22Rv1 (cell line): Measurements from ENCODE around the gene SBF2.

ENCODE experiments used
- ZFX ChIP-seq: fragments of 450-650 bp; IDR thresholded peaks from 2 replicates; pipeline ENCODE4 v1.6.1; 2017; ENCODE audit warnings: antibody characterized with exemption, borderline replicate concordance
- TF ChIP-seq, protein P1 (sequence below): fragments of 450-650 bp; IDR thresholded peaks from 2 replicates; pipeline ENCODE4 v1.5.1; 2017; ENCODE audit warnings: mild to moderate bottlenecking

GRCh38 chr11:9834291-9834690, 459.7 kb downstream of the SBF2 start:
- TF ChIP-seq, protein P1, sequence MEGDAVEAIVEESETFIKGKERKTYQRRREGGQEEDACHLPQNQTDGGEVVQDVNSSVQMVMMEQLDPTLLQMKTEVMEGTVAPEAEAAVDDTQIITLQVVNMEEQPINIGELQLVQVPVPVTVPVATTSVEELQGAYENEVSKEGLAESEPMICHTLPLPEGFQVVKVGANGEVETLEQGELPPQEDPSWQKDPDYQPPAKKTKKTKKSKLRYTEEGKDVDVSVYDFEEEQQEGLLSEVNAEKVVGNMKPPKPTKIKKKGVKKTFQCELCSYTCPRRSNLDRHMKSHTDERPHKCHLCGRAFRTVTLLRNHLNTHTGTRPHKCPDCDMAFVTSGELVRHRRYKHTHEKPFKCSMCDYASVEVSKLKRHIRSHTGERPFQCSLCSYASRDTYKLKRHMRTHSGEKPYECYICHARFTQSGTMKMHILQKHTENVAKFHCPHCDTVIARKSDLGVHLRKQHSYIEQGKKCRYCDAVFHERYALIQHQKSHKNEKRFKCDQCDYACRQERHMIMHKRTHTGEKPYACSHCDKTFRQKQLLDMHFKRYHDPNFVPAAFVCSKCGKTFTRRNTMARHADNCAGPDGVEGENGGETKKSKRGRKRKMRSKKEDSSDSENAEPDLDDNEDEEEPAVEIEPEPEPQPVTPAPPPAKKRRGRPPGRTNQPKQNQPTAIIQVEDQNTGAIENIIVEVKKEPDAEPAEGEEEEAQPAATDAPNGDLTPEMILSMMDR: no peak
- TF ChIP-seq ZFX: no peak
